RWPE2 (cell line): ENCODE data around the gene NME7.

Experiments
- ATAC-seq: fragments of 200-7000 bp; cut with Tn5 transposase; 3 replicates; pipeline ENCODE4 v1.9.1; 2021; ENCODE audit warnings: low read depth
- DNase-seq: peaks from one replicate; pipeline ENCODE4 v3.0.0-alpha.2; 2020; ENCODE audit warnings: low spot score
- H3K27ac ChIP-seq: fragments of 450-650 bp; 2 replicates; pipeline ENCODE4 v1.5.1; 2017; ENCODE audit warnings: mild to moderate bottlenecking; ENCODE audit not compliant: poor library complexity, severe bottlenecking
- H3K27me3 ChIP-seq: fragments of 250-450 bp; sonication (Bioruptor Pico); 2 replicates; pipeline ENCODE4 v1.5.1; 2021; ENCODE audit warnings: mild to moderate bottlenecking, moderate library complexity; ENCODE audit not compliant: insufficient read depth, poor library complexity, severe bottlenecking
- H3K36me3 ChIP-seq: fragments of 250-450 bp; sonication (Bioruptor Pico); 2 replicates; pipeline ENCODE4 v1.5.1; 2020; ENCODE audit warnings: low read depth, mild to moderate bottlenecking, moderate library complexity
- H3K4me1 ChIP-seq: fragments of 250-450 bp; sonication (Bioruptor Pico); 2 replicates; pipeline ENCODE4 v1.5.1; 2021; ENCODE audit warnings: mild to moderate bottlenecking, moderate library complexity; ENCODE audit not compliant: insufficient read depth, poor library complexity, severe bottlenecking
- H3K4me3 ChIP-seq: fragments of 250-450 bp; sonication (Bioruptor Pico); 2 replicates; pipeline ENCODE4 v1.5.1; 2021; ENCODE audit warnings: mild to moderate bottlenecking, moderate library complexity; ENCODE audit not compliant: severe bottlenecking
- H3K9me3 ChIP-seq: fragments of 250-450 bp; sonication (Bioruptor Pico); 2 replicates; pipeline ENCODE4 v1.5.1; 2021; ENCODE audit warnings: mild to moderate bottlenecking, moderate library complexity; ENCODE audit not compliant: severe bottlenecking
- TF ChIP-seq, protein P1 (sequence below): fragments of 450-650 bp; IDR thresholded peaks from one replicate; pipeline ENCODE4 v1.5.1; 2017; ENCODE audit warnings: mild to moderate bottlenecking, moderate library complexity; ENCODE audit not compliant: poor library complexity, severe bottlenecking

Gene NME7

DNA sequence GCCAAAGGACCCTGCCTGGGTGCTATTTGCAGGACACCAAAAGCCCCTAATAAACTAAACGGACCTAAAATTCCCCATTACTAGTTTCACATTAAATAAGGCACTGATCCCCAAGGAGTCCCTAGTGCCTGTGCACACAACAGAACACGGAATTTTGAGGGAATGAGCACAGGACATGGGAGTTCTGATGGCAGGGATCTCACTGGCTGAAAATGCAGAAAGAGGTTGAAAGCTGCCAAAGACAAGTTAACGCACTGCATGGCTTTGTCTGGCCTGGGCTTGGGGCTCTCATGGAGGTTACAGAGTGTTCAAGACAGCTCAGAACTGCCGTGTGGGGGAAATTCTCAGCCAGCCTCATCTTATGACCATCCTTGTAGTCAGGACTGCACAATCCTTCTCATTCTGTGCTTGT lies 276.7 kb downstream of the NME7 start:
- no peak for DNase-seq
- ATAC-seq, result no peak
- TF ChIP-seq, protein P1, sequence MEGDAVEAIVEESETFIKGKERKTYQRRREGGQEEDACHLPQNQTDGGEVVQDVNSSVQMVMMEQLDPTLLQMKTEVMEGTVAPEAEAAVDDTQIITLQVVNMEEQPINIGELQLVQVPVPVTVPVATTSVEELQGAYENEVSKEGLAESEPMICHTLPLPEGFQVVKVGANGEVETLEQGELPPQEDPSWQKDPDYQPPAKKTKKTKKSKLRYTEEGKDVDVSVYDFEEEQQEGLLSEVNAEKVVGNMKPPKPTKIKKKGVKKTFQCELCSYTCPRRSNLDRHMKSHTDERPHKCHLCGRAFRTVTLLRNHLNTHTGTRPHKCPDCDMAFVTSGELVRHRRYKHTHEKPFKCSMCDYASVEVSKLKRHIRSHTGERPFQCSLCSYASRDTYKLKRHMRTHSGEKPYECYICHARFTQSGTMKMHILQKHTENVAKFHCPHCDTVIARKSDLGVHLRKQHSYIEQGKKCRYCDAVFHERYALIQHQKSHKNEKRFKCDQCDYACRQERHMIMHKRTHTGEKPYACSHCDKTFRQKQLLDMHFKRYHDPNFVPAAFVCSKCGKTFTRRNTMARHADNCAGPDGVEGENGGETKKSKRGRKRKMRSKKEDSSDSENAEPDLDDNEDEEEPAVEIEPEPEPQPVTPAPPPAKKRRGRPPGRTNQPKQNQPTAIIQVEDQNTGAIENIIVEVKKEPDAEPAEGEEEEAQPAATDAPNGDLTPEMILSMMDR, result no peak

DNA sequence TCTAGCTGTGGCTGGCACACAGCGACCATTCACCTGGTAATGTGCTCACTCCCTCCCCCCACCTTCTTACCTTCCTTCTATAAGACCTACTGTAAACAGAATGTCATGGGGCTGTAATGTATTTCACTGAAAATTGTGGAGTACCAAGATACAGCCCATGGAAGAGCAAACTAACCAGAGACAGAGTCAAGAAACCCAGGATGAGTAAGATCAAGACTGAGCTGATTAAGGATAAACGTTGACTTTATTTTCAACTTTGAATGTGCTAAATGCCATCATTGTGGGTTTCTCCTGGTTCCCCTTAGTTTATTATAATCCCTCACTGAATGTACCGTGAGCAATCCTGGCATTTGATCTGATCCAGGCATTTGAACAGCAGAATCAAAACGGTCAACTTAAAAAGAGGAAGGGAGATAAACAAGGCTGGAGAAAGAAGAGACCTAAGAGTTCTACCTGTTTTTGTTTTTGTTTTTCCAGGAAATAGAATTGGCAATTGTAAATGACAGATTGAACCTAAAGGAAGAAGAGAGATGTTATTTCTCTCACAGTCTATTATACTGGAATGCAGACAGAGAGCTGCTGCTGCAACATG lies 277.2 kb downstream of the NME7 start:
- H3K27ac ChIP-seq, result no peak overlapping the region
- H3K27me3 ChIP-seq, result no peaks in the 10 kb centered on the region
- no peaks in the 10 kb centered on the region for H3K36me3 ChIP-seq
- no peak overlapping the region for H3K4me3 ChIP-seq
- no peak for ATAC-seq
- DNase-seq, result no peak
- peaks cover 2% of the 10 kb centered on the region for H3K4me1 ChIP-seq
- TF ChIP-seq, protein P1, result no peak
- no peaks in the 10 kb centered on the region for H3K9me3 ChIP-seq

More for the DNA sequence above, 276.7 kb downstream of the NME7 start:
- no peak overlapping the region for H3K4me3 ChIP-seq
- no peaks in the 10 kb centered on the region for H3K27me3 ChIP-seq
- H3K4me1 ChIP-seq, result peaks cover 3% of the 10 kb centered on the region
- H3K36me3 ChIP-seq, result no peaks in the 10 kb centered on the region
- H3K9me3 ChIP-seq, result no peaks in the 10 kb centered on the region
- no peak overlapping the region for H3K27ac ChIP-seq

DNA sequence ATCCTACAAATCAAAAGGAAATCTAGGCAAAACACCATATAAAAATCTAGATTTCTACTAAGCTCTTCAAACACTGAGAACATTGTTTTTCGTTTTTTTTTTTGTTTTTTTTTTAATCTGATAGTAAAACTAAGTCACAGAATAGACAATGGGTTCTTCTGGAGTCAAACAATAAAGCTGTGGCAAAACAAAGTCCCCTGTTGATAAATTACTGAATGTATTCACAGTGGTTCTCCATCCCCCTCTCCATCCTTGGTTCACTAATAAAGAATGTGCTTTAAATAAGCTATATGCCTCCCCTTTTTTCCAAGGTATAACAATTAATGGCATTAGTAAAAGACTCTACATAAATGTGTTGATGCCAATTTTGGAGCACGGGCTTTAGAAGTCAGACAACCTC lies 277.8 kb downstream of the NME7 start:
- no peak overlapping the region for H3K27ac ChIP-seq
- DNase-seq, result no peak
- TF ChIP-seq, protein P1, result no peak
- no peak overlapping the region for H3K4me3 ChIP-seq
- H3K27me3 ChIP-seq, result no peaks in the 10 kb centered on the region
- no peaks in the 10 kb centered on the region for H3K9me3 ChIP-seq
- no peaks in the 10 kb centered on the region for H3K36me3 ChIP-seq
- no peak for ATAC-seq
- H3K4me1 ChIP-seq, result no peaks in the 10 kb centered on the region

DNA sequence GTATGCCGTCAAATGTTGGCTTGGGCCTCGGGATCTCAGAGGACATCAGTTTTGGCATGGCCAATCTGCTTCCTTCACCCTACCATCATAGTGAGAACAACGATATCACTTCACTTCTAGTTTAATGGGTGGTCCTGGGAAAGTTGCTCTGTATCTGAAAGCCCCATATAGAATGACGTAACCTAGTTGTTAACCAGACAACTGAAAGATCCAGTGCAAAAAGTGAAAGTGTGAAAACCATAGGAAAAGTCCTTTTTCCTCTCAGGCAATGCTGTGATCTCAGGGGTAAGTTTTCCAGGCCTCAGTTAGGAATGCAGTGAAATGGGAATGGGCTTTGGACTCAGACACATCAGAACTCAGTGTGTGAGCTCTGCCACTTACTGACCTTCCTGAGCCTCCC lies 279.7 kb downstream of the NME7 start:
- no peaks in the 10 kb centered on the region for H3K36me3 ChIP-seq
- H3K4me1 ChIP-seq, result no peaks in the 10 kb centered on the region
- no peak for ATAC-seq
- H3K4me3 ChIP-seq, result no peak overlapping the region
- H3K27me3 ChIP-seq, result no peaks in the 10 kb centered on the region
- no peak for DNase-seq
- H3K27ac ChIP-seq, result no peak overlapping the region
- H3K9me3 ChIP-seq, result no peaks in the 10 kb centered on the region
- TF ChIP-seq, protein P1, result no peak

DNA sequence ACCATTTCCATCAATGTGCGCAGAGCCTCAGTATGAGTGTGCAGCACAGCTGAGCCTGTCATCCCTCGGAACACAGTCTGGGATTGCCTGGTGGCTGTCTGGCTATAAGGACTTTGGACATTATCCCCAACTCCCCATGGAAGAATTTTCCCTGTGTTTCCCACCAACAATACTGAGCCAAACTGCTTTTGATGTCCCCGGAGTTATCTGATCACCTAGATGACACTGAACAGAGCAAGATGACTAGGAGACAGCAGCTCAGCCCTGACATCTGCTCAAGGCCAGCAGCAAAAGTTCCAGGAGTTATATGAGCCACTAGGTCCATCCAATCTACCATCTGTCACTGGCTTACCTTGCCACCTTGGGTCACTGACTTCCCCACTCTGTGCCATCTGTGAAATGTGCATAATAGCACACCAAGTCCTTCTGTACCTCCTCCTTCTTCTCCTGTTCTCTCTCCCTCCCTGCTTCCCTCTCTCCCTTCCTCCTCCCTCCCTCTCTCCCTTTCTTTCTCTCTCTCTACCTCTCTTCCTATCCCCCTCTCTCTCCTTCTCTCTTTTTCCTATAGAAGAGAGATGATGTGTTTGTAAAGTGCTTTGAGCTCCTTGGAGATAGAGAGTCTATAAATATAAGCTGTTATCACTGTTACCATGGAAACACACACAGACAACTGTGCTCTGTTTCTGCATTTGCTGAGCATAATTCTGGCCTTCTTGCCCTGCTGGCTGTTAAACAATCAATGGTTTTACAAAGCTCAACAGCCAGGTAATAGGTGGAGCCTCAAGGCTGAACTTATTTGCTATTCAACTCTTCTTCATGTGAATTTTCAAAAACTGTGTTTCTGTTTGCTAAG lies 280.8 kb downstream of the NME7 start:
- TF ChIP-seq, protein P1, result no peak
- no peaks in the 10 kb centered on the region for H3K36me3 ChIP-seq
- H3K27me3 ChIP-seq, result no peaks in the 10 kb centered on the region
- H3K4me3 ChIP-seq, result no peak overlapping the region
- DNase-seq, result no peak
- no peaks in the 10 kb centered on the region for H3K9me3 ChIP-seq
- H3K4me1 ChIP-seq, result no peaks in the 10 kb centered on the region
- H3K27ac ChIP-seq, result no peak overlapping the region
- ATAC-seq, result no peak
